Right atrium auricular region (tissue), 2 donors: ENCODE measurements around the gene TUB. TPM values are rescaled to one million over a fixed set of nuclear protein-coding genes. Genes with fewer than 3 reads are reported as not detected.

Experiments used
- DNase-seq: peaks from one replicate; pipeline ENCODE4 v3.0.0-alpha.2; 2019; ENCODE audit warnings: low spot score
- H3K27ac ChIP-seq, 2 donors: fragments of 200-600 bp; sonication (generic); 1 replicate in 1 of 2; 2 replicates in 1 of 2; pipeline ENCODE4 v1.5.1; 2016 to 2019
- H3K27me3 ChIP-seq, 2 donors: fragments of 200-600 bp; sonication (generic); one replicate each; pipeline versions ENCODE4 v1.5.1 to v1.6.0; 2017 to 2019
- H3K36me3 ChIP-seq: fragments of 200-600 bp; sonication (generic); one replicate; pipeline ENCODE4 v1.5.1; 2016
- H3K4me1 ChIP-seq, 2 donors: fragments of 200-600 bp; sonication (generic); one replicate each; pipeline versions ENCODE4 v1.5.1 to v1.6.0; 2017 to 2019
- H3K4me3 ChIP-seq, 2 donors: fragments of 200-600 bp; sonication (generic); 1 replicate in 1 of 2; 2 replicates in 1 of 2; pipeline ENCODE4 v1.5.1; 2017 to 2019; ENCODE audit warnings: mild to moderate bottlenecking in 1 of 2, moderate library complexity in 1 of 2
- H3K9me3 ChIP-seq, 2 donors: fragments of 200-600 bp; sonication (generic); one replicate each; pipeline ENCODE4 v1.5.1; 2019
- total RNA-seq, 2 donors: library from RNA; depleted of rRNA; stranded (reverse); fragments of >200 nt; gene quantifications; one replicate each; pipeline ENCODE4 v1.1.0, GENCODE V29; 2016
- TF ChIP-seq, protein P1 (sequence below), 2 donors: fragments of 200-600 bp; sonication (generic); IDR thresholded peaks; one replicate each; pipeline ENCODE4 v1.5.1; 2019; ENCODE audit warnings: antibody characterized with exemption in 2 of 2

The TUB gene
- total RNA-seq, 2 donors from 2014 or later: 11.3 to 22.9 TPM

DNA sequence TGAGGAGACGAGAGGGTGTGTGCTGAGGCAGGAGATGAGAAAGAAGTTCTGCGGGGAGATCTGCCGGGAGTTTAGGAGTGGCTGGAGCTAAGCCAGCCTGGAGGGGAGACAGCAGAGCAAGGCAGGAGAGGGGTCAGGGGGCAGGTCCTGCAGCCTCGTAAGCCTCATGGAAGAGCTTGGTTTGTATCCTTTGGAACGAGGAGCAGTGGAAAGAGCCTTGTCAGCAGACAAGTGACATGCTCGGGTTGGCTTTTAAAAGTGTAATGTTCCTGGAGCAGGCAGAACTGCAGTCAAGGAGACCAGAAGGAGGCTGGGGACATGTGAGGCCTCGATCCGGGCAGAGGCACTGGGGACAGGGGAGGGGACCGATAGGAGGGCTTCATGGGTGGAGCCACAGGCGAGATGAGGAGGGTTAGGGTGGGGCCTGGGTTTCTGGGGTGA, 21.4 kb upstream of the TUB start:
- no peaks in the 10 kb centered on the region for H3K27me3 ChIP-seq
- no peaks in the 10 kb centered on the region for H3K9me3 ChIP-seq
- TF ChIP-seq, protein P1, sequence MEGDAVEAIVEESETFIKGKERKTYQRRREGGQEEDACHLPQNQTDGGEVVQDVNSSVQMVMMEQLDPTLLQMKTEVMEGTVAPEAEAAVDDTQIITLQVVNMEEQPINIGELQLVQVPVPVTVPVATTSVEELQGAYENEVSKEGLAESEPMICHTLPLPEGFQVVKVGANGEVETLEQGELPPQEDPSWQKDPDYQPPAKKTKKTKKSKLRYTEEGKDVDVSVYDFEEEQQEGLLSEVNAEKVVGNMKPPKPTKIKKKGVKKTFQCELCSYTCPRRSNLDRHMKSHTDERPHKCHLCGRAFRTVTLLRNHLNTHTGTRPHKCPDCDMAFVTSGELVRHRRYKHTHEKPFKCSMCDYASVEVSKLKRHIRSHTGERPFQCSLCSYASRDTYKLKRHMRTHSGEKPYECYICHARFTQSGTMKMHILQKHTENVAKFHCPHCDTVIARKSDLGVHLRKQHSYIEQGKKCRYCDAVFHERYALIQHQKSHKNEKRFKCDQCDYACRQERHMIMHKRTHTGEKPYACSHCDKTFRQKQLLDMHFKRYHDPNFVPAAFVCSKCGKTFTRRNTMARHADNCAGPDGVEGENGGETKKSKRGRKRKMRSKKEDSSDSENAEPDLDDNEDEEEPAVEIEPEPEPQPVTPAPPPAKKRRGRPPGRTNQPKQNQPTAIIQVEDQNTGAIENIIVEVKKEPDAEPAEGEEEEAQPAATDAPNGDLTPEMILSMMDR (IDR thresholded peaks at IDR 0.05): no peak
- no peak overlapping the region for H3K27ac ChIP-seq
- H3K4me1 ChIP-seq: peaks cover 0 to 42% of the 10 kb centered on the region in 2 donors
- peak; percentile 57 for DNase-seq
- H3K4me3 ChIP-seq: no peak overlapping the region
- no peaks in the 10 kb centered on the region for H3K36me3 ChIP-seq

DNA sequence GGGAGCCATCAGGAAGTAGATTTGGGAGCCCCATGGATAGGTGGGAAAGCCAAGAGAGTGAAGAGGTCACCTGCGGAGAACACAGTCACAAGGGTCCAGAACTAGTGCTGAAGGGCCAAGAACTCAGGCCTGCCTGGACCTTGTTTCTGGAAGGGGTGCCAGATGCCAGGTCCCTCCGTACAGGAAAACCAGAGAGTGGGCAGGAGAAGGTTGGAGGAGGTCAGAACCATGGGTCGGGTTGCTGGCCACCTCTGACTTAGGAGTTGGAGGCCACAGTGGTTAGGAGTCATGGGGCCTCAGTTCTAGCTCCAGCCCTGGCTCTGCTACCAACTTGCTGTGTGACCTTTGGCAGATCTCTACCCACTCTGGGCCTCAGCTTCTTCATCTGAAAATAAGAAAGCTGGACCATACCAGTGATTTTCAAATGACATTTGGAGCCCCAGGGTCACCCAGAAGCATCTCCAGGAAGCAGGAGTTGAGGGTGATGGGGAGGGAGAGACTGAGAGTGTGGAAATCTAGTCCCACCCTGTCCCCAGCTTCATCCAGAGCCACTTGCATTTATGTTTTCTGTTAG, 20.8 kb upstream of the TUB start:
- no peaks in the 10 kb centered on the region for H3K36me3 ChIP-seq
- H3K27me3 ChIP-seq: no peaks in the 10 kb centered on the region
- DNase-seq: peak; percentile 51
- no peaks in the 10 kb centered on the region for H3K9me3 ChIP-seq
- no peak overlapping the region for H3K4me3 ChIP-seq
- H3K27ac ChIP-seq: no peak overlapping the region
- peaks cover 0 to 42% of the 10 kb centered on the region in 2 donors for H3K4me1 ChIP-seq
- TF ChIP-seq, protein P1 (IDR thresholded peaks at IDR 0.05): no peak

GRCh38 chr11:8060801-8061554, 20.0 kb upstream of the TUB start:
- H3K4me3 ChIP-seq: no peak overlapping the region
- no peaks in the 10 kb centered on the region for H3K36me3 ChIP-seq
- TF ChIP-seq, protein P1 (IDR thresholded peaks at IDR 0.05): no peak
- H3K9me3 ChIP-seq: no peaks in the 10 kb centered on the region
- no peaks in the 10 kb centered on the region for H3K27me3 ChIP-seq
- peaks cover 0 to 42% of the 10 kb centered on the region in 2 donors for H3K4me1 ChIP-seq
- peak overlapping the region in 1 of 2 donors; percentile 7 for H3K27ac ChIP-seq
- DNase-seq: peak; percentile 56

- peak; percentile 43 for DNase-seq
- H3K4me1 ChIP-seq: peaks cover 0 to 41% of the 10 kb centered on the region in 2 donors
These were observed 19.2 kb upstream of the TUB start for GRCh38 chr11:8061555-8062428.

DNA sequence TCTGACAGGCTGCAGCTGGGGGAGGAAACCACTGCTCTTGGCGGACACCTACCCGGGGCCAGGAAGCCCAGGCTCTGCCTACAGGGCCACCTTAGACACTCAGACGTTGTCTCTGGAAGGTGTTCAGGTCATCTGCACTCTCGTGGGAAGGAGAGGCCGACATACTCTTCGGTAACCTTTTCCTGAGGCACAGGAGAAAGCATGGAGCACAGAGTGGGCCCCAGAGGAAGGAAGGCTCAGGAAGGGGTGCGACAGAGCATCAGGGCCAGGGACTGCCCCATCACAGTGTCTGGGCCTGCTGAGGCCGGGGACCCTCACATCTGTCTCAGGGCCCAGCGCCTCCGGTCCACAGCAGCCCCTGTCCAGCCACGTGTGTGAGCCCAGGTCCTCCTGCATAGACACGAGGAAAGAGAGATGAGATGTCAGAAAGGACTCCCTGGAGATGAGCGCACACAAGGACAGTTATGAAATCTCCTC, 18.2 kb upstream of the TUB start:
- Histone ChIP-seq H3K36me3 (no peaks in the 10 kb centered on the region), H3K27ac (peak overlapping the region; percentile 52 to 68), H3K9me3 (no peaks in the 10 kb centered on the region), H3K4me1 (peaks cover 0 to 37% of the 10 kb centered on the region in 2 donors), H3K4me3 (no peak overlapping the region), H3K27me3 (no peaks in the 10 kb centered on the region)
- TF ChIP-seq, protein P1 (IDR thresholded peaks at IDR 0.05): no peak
- DNase-seq: peak; percentile 55

More at GRCh38 chr11:8061555-8062428, 19.2 kb upstream of the TUB start:
- no peaks in the 10 kb centered on the region for H3K9me3 ChIP-seq
- no peaks in the 10 kb centered on the region for H3K36me3 ChIP-seq
- H3K27me3 ChIP-seq: no peaks in the 10 kb centered on the region
- peak overlapping the region in 1 of 2 donors; percentile 7 for H3K27ac ChIP-seq
- no peak overlapping the region for H3K4me3 ChIP-seq
- TF ChIP-seq, protein P1 (IDR thresholded peaks at IDR 0.05): no peak
